ENCODE data around the gene DUS3L. TPM values are rescaled to one million over a fixed set of nuclear protein-coding genes. Genes with fewer than 3 reads are reported as not detected.

DUS3L gene
- polyA plus RNA-seq, 1 donor (not counting 4 experiments of a cell fraction or from before 2014, with no cell fraction given) = 12.0 TPM

GRCh38 chr19:5787409-5788182 lies 3.4 kb downstream of the DUS3L start:
- FAIRE-seq = no peak

GRCh38 chr19:5786593-5787408 lies 4.2 kb downstream of the DUS3L start:
- peaks cover 7% of the 10 kb centered on the region for H3K79me2 ChIP-seq (ENCODE audit: control insufficient read depth, insufficient read depth, low read length)
- DNase-seq (ENCODE audit: low read depth, low spot score) (no peak), FAIRE-seq (no peak)
- peaks cover 12% of the 10 kb centered on the region for H3K4me1 ChIP-seq (ENCODE audit: control insufficient read depth, extremely low read depth, insufficient read depth, low read length)
- no peak overlapping the region for H3K4me3 ChIP-seq (ENCODE audit: control insufficient read depth in 2 of 3, extremely low read depth in 1 of 3, insufficient read depth in 2 of 3, low read depth in 1 of 3, low read length in 3 of 3)
- no peak overlapping the region for H2AFZ ChIP-seq (ENCODE audit: control insufficient read depth, low read length)
- no peaks in the 10 kb centered on the region for H3K27me3 ChIP-seq (ENCODE audit: control insufficient read depth, extremely low read depth, insufficient read depth, low read length)
- H4K20me1 ChIP-seq (ENCODE audit: control insufficient read depth, extremely low read depth, insufficient read depth, low read length) = no peaks in the 10 kb centered on the region
- no peak overlapping the region for H3K27ac ChIP-seq (ENCODE audit: control insufficient read depth, insufficient read depth, low read length)
- no peak overlapping the region for H3K9ac ChIP-seq (ENCODE audit: control insufficient read depth, extremely low read depth, insufficient read depth, low read length)
- H3K36me3 ChIP-seq (ENCODE audit: control insufficient read depth in 2 of 2, extremely low read depth in 1 of 2, insufficient read depth in 2 of 2, low read length in 2 of 2) = peaks cover 24 to 48% of the 10 kb centered on the region in 2 experiments
- TF ChIP-seq EZH2 (IDR thresholded peaks at IDR 0.05; ENCODE audit: low read length) = no peak
- TF ChIP-seq, protein P1, sequence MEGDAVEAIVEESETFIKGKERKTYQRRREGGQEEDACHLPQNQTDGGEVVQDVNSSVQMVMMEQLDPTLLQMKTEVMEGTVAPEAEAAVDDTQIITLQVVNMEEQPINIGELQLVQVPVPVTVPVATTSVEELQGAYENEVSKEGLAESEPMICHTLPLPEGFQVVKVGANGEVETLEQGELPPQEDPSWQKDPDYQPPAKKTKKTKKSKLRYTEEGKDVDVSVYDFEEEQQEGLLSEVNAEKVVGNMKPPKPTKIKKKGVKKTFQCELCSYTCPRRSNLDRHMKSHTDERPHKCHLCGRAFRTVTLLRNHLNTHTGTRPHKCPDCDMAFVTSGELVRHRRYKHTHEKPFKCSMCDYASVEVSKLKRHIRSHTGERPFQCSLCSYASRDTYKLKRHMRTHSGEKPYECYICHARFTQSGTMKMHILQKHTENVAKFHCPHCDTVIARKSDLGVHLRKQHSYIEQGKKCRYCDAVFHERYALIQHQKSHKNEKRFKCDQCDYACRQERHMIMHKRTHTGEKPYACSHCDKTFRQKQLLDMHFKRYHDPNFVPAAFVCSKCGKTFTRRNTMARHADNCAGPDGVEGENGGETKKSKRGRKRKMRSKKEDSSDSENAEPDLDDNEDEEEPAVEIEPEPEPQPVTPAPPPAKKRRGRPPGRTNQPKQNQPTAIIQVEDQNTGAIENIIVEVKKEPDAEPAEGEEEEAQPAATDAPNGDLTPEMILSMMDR (optimal IDR thresholded peaks at IDR 0.05 in 1 of 3, IDR thresholded peaks at IDR 0.05 in 1 of 3, conservative IDR thresholded peaks at IDR 0.05 in 1 of 3; ENCODE audit: extremely low read depth in 1 of 3, insufficient read depth in 2 of 3, low read length in 3 of 3) = no peak
- H3K4me2 ChIP-seq (ENCODE audit: control insufficient read depth, extremely low read depth, insufficient read depth, low read depth, low read length) = no peak overlapping the region
- no peaks in the 10 kb centered on the region for H3K9me1 ChIP-seq (ENCODE audit: control insufficient read depth, extremely low read depth, insufficient read depth, low read length)
- H3K9me3 ChIP-seq (ENCODE audit: control insufficient read depth, low read depth, low read length) = no peaks in the 10 kb centered on the region
- dilution Hi-C loops (cut with MboI; ENCODE audit: extremely low pct_ligation_motif_present, low sequenced_read_pairs) = no loop called here

More at GRCh38 chr19:5787409-5788182, 3.4 kb downstream of the DUS3L start:
- Histone ChIP-seq H2AFZ (ENCODE audit: control insufficient read depth, low read length) (no peak overlapping the region), H3K9me3 (ENCODE audit: control insufficient read depth, low read depth, low read length) (no peaks in the 10 kb centered on the region), H3K27ac (ENCODE audit: control insufficient read depth, insufficient read depth, low read length) (no peak overlapping the region), H3K4me1 (ENCODE audit: control insufficient read depth, extremely low read depth, insufficient read depth, low read length) (peaks cover 12% of the 10 kb centered on the region), H3K9me1 (ENCODE audit: control insufficient read depth, extremely low read depth, insufficient read depth, low read length) (no peaks in the 10 kb centered on the region), H3K79me2 (ENCODE audit: control insufficient read depth, insufficient read depth, low read length) (peaks cover 7% of the 10 kb centered on the region), H3K36me3 (ENCODE audit: control insufficient read depth in 2 of 2, extremely low read depth in 1 of 2, insufficient read depth in 2 of 2, low read length in 2 of 2) (peaks cover 24 to 48% of the 10 kb centered on the region in 2 experiments), H3K4me3 (ENCODE audit: control insufficient read depth in 2 of 3, extremely low read depth in 1 of 3, insufficient read depth in 2 of 3, low read depth in 1 of 3, low read length in 3 of 3) (no peak overlapping the region), H3K9ac (ENCODE audit: control insufficient read depth, extremely low read depth, insufficient read depth, low read length) (no peak overlapping the region), H3K27me3 (ENCODE audit: control insufficient read depth, extremely low read depth, insufficient read depth, low read length) (no peaks in the 10 kb centered on the region), H4K20me1 (ENCODE audit: control insufficient read depth, extremely low read depth, insufficient read depth, low read length) (no peaks in the 10 kb centered on the region), H3K4me2 (ENCODE audit: control insufficient read depth, extremely low read depth, insufficient read depth, low read depth, low read length) (no peak overlapping the region)
- DNase-seq (ENCODE audit: low read depth, low spot score) = no peak
- no peak for TF ChIP-seq EZH2 (IDR thresholded peaks at IDR 0.05; ENCODE audit: low read length)
- TF ChIP-seq, protein P1 (optimal IDR thresholded peaks at IDR 0.05 in 1 of 3, IDR thresholded peaks at IDR 0.05 in 1 of 3, conservative IDR thresholded peaks at IDR 0.05 in 1 of 3; ENCODE audit: extremely low read depth in 1 of 3, insufficient read depth in 2 of 3, low read length in 3 of 3) = no peak
- dilution Hi-C loops (cut with MboI; ENCODE audit: extremely low pct_ligation_motif_present, low sequenced_read_pairs) = no loop called here
